Thyroid gland (tissue), 4 donors: Measurements from ENCODE around the gene PSMC5.

Experiments used
- CTCF ChIP-seq, 6 experiments: fragments of 200-600 bp in 3 of 6; fragments of 450-650 bp in 3 of 6; sonication (generic) in 3 of 6; IDR thresholded peaks; one replicate each; pipeline ENCODE4 v1.5.1; 2016 to 2019; ENCODE audit warnings: antibody characterized with exemption in 6 of 6, mild to moderate bottlenecking in 2 of 6, inconsistent platforms in 1 of 6, moderate library complexity in 1 of 6
- POLR2A ChIP-seq, 2 donors: fragments of 450-650 bp; IDR thresholded peaks; one replicate each; pipeline ENCODE4 v1.6.1; 2017; ENCODE audit warnings: antibody characterized with exemption in 2 of 2, mild to moderate bottlenecking in 2 of 2, moderate library complexity in 1 of 2

- TF ChIP-seq CTCF (IDR thresholded peaks at IDR 0.05): no peak
- no peak for TF ChIP-seq POLR2A (IDR thresholded peaks at IDR 0.05)
These were observed 4.3 kb downstream of the PSMC5 start for GRCh38 chr17:63831505-63831904.
